Gastrocnemius medialis (tissue), 4 donors: ENCODE results near the gene DNM3. TPM values are rescaled to one million over a fixed set of nuclear protein-coding genes. Genes with fewer than 3 reads are reported as not detected.

ENCODE experiments used
- ATAC-seq, 2 donors: fragments of 150-250 bp; one replicate each; pipeline ENCODE4 v1.9.1; 2016
- DNase-seq, 2 donors: peaks; one replicate each; pipeline ENCODE4 v3.0.0-alpha.2; 2019
- H3K27ac ChIP-seq, 4 donors: fragments of 200-600 bp; sonication (generic); 1 replicate in 1 of 4; 2 replicates in 3 of 4; pipeline ENCODE4 v1.5.1; 2016 to 2018; ENCODE audit warnings: mild to moderate bottlenecking in 2 of 4, moderate library complexity in 1 of 4
- H3K27me3 ChIP-seq, 3 donors: fragments of 200-600 bp; sonication (generic) in 2 of 3; 1 replicate in 1 of 3; 2 replicates in 2 of 3; pipeline versions ENCODE4 v1.5.1 to v1.6.0; 2016 to 2019; ENCODE audit warnings: mild to moderate bottlenecking in 1 of 3, moderate library complexity in 1 of 3
- H3K36me3 ChIP-seq, 2 donors: fragments of 200-600 bp; sonication (generic) in 1 of 2; one replicate each; pipeline ENCODE4 v1.5.1; 2017 to 2018
- H3K4me1 ChIP-seq, 2 donors: fragments of 200-600 bp; sonication (generic) in 1 of 2; one replicate each; pipeline ENCODE4 v1.5.1; 2016 to 2017; ENCODE audit warnings: mild to moderate bottlenecking in 2 of 2
- H3K4me3 ChIP-seq, 4 donors: fragments of 200-600 bp; sonication (generic) in 3 of 4; 1 replicate in 1 of 4; 2 replicates in 3 of 4; pipeline ENCODE4 v1.5.1; 2016 to 2019; ENCODE audit warnings: mild to moderate bottlenecking in 2 of 4
- H3K9me3 ChIP-seq, 3 donors: fragments of 200-600 bp; sonication (generic) in 2 of 3; 1 replicate in 1 of 3; 2 replicates in 2 of 3; pipeline ENCODE4 v1.5.1; 2016 to 2019
- CTCF ChIP-seq, 5 experiments: fragments of 450-650 bp in 3 of 5; fragments of 200-600 bp in 2 of 5; sonication (generic) in 2 of 5; IDR thresholded peaks in 4 of 5; conservative IDR thresholded peaks in 1 of 5; 1 replicate in 4 of 5; 2 replicates in 1 of 5; pipeline ENCODE4 v1.5.1; 2016 to 2019; ENCODE audit warnings: antibody characterized with exemption in 5 of 5, mild to moderate bottlenecking in 3 of 5, moderate library complexity in 3 of 5
- POLR2A ChIP-seq, 2 donors: fragments of 450-650 bp; IDR thresholded peaks; one replicate each; pipeline ENCODE4 v1.6.1; 2017; ENCODE audit warnings: antibody characterized with exemption in 2 of 2, mild to moderate bottlenecking in 2 of 2, moderate library complexity in 2 of 2
- in situ Hi-C, 4 donors: fragments of 200-750 bp; cut with MboI; loops; one replicate each; pipeline versions ENCODE4 v1.15.0 to v1.8.0; 2017; ENCODE audit warnings: low sequenced_read_pairs in 4 of 4
- intact Hi-C: fragments of 100-400 bp; cut with DNase I; formaldehyde crosslinking; loops from one replicate; pipeline ENCODE4 v1.15.1; 2023; ENCODE audit warnings: low total_unique reads
- total RNA-seq, 4 donors: library from RNA; depleted of rRNA; stranded (reverse); fragments of >200 nt; gene quantifications; one replicate each; pipeline versions ENCODE4 v1.1.0 to v1.2.3, GENCODE V29; 2016

Gene DNM3
- total RNA-seq, 4 donors from 2014 or later: 0.35 to 1.6 (median 1.1) TPM

GRCh38 chr1:171898941-171899340 is 57.6 kb downstream of the DNM3 start:
- DNase-seq: no peak
- no peak overlapping the region for H3K27ac ChIP-seq
- intact Hi-C loops (no loop called here), in situ Hi-C loops (no loop called here)
- H3K27me3 ChIP-seq: no peaks in the 10 kb centered on the region
- TF ChIP-seq CTCF (IDR thresholded peaks at IDR 0.05 in 4 of 5, conservative IDR thresholded peaks at IDR 0.05 in 1 of 5) (no peak), POLR2A (IDR thresholded peaks at IDR 0.05) (no peak)
- ATAC-seq: no peak
- H3K4me1 ChIP-seq: no peaks in the 10 kb centered on the region
- H3K36me3 ChIP-seq: no peaks in the 10 kb centered on the region
- no peak overlapping the region for H3K4me3 ChIP-seq
- H3K9me3 ChIP-seq: no peaks in the 10 kb centered on the region

GRCh38 chr1:171899838-171900237 is 58.5 kb downstream of the DNM3 start:
- Histone ChIP-seq H3K27ac (no peak overlapping the region), H3K9me3 (no peaks in the 10 kb centered on the region), H3K36me3 (no peaks in the 10 kb centered on the region), H3K4me3 (no peak overlapping the region), H3K27me3 (no peaks in the 10 kb centered on the region), H3K4me1 (no peaks in the 10 kb centered on the region)
- intact Hi-C loops (no loop called here), in situ Hi-C loops (no loop called here)
- DNase-seq (no peak), ATAC-seq (no peak)
- no peak for TF ChIP-seq POLR2A (IDR thresholded peaks at IDR 0.05)
- no peak for TF ChIP-seq CTCF (IDR thresholded peaks at IDR 0.05 in 4 of 5, conservative IDR thresholded peaks at IDR 0.05 in 1 of 5)

GRCh38 chr1:171901245-171901644 is 59.9 kb downstream of the DNM3 start:
- H3K36me3 ChIP-seq: no peaks in the 10 kb centered on the region
- no peak overlapping the region for H3K27ac ChIP-seq
- in situ Hi-C loops (no loop called here), intact Hi-C loops (no loop called here)
- H3K4me1 ChIP-seq: no peaks in the 10 kb centered on the region
- H3K27me3 ChIP-seq: no peaks in the 10 kb centered on the region
- DNase-seq (no peak), ATAC-seq (no peak)
- H3K4me3 ChIP-seq: no peak overlapping the region
- H3K9me3 ChIP-seq: no peaks in the 10 kb centered on the region
- no peak for TF ChIP-seq CTCF (IDR thresholded peaks at IDR 0.05 in 4 of 5, conservative IDR thresholded peaks at IDR 0.05 in 1 of 5)

GRCh38 chr1:171902527-171902926 is 61.2 kb downstream of the DNM3 start:
- in situ Hi-C loops: no loop called here
- H3K36me3 ChIP-seq: no peaks in the 10 kb centered on the region
- no peak overlapping the region for H3K27ac ChIP-seq
- H3K4me3 ChIP-seq: no peak overlapping the region
- H3K4me1 ChIP-seq: no peaks in the 10 kb centered on the region
- DNase-seq (no peak), ATAC-seq (no peak)
- H3K9me3 ChIP-seq: no peaks in the 10 kb centered on the region
- intact Hi-C loops: no loop called here
- no peak for TF ChIP-seq POLR2A (IDR thresholded peaks at IDR 0.05)
- no peak for TF ChIP-seq CTCF (IDR thresholded peaks at IDR 0.05 in 4 of 5, conservative IDR thresholded peaks at IDR 0.05 in 1 of 5)
- no peaks in the 10 kb centered on the region for H3K27me3 ChIP-seq

- TF ChIP-seq CTCF (IDR thresholded peaks at IDR 0.05 in 4 of 5, conservative IDR thresholded peaks at IDR 0.05 in 1 of 5): no peak
- TF ChIP-seq POLR2A (IDR thresholded peaks at IDR 0.05): no peak
- no peak for ATAC-seq
- intact Hi-C loops: no loop called here
- Histone ChIP-seq H3K27ac (no peak overlapping the region), H3K27me3 (no peaks in the 10 kb centered on the region), H3K9me3 (no peaks in the 10 kb centered on the region), H3K36me3 (no peaks in the 10 kb centered on the region), H3K4me3 (no peak overlapping the region), H3K4me1 (no peaks in the 10 kb centered on the region)
- no peak for DNase-seq
- in situ Hi-C loops: no loop called here
Observed at GRCh38 chr1:171904778-171905450, 63.6 kb downstream of the DNM3 start.
